Adrenal gland (tissue), 12 donors: ENCODE measurements around the gene ANKRD6. TPM values are rescaled to one million over a fixed set of nuclear protein-coding genes. Genes with fewer than 3 reads are reported as not detected.

Source experiments
- DNase-seq, 7 donors: peaks; one replicate each; pipeline ENCODE4 v3.0.0-alpha.2; 2019 to 2020
- H3K27ac ChIP-seq, 5 donors: fragments of 200-600 bp; sonication (generic) in 4 of 5; 1 replicate in 3 of 5; 2 replicates in 2 of 5; pipeline versions ENCODE4 v1.5.1 to v1.8.0; 2016 to 2020; ENCODE audit warnings: mild to moderate bottlenecking in 1 of 5
- H3K27me3 ChIP-seq: fragments of 200-600 bp; 2 replicates; pipeline ENCODE4 v1.8.0; 2021
- H3K36me3 ChIP-seq, 2 donors: fragments of 200-600 bp; replicated peaks in 1 of 2; 1 replicate in 1 of 2; 2 replicates in 1 of 2; pipeline versions ENCODE4 v1.5.1 to v1.8.0; 2018 to 2022
- H3K4me1 ChIP-seq, 2 donors: fragments of 200-600 bp; replicated peaks in 1 of 2; 1 replicate in 1 of 2; 2 replicates in 1 of 2; pipeline versions ENCODE4 v1.5.1 to v1.8.0; 2018 to 2021
- H3K4me3 ChIP-seq, 4 donors: fragments of 200-600 bp; sonication (generic) in 3 of 4; one replicate each; pipeline ENCODE4 v1.5.1; 2016 to 2018
- H3K9me3 ChIP-seq, 3 donors: fragments of 200-600 bp; sonication (generic) in 1 of 3; replicated peaks in 1 of 3; 1 replicate in 2 of 3; 2 replicates in 1 of 3; pipeline versions ENCODE4 v1.5.1 to v1.8.0; 2016 to 2021
- POLR2A ChIP-seq, 2 donors: fragments of 450-650 bp; IDR thresholded peaks; one replicate each; pipeline ENCODE4 v1.6.1; 2017; ENCODE audit warnings: antibody characterized with exemption in 2 of 2, mild to moderate bottlenecking in 2 of 2, moderate library complexity in 1 of 2
- WGBS, 4 donors: extraction: QIAGEN DNeasy Blood & Tissue Kit in 2 of 4; methylation state at CpG; one replicate each; pipeline versions ENCODE4 v1.1.5 to v1.1.7; 2013 to 2017; 5-methylcytosine and 5-hydroxymethylcytosine counted together
- intact Hi-C, 2 donors: fragments of 100-400 bp; cut with DNase I; formaldehyde crosslinking; loops; one replicate each; pipeline versions ENCODE4 v1.14.1 to v1.15.0; 2022 to 2023
- polyA plus RNA-seq, 3 donors: library from polyadenylated mRNA; stranded (reverse); fragments of 200-250 nt in 2 of 3; fragments of 350-450 nt in 1 of 3; fragmentation: Illumina TruSeq in 1 of 3; extraction: RNeasy Lipid Tissue Mini Kit (QIAGEN cat#74804) in 1 of 3; gene quantifications; one replicate each; pipeline ENCODE4 v1.2.3, GENCODE V29; 2013 to 2014
- total RNA-seq, 9 donors: library from RNA; depleted of rRNA in 4 of 9; stranded (reverse); fragments of >200 nt in 4 of 9; fragments of 120-200 nt in 1 of 9; fragmentation: NEBNext Ultra II Directional in 1 of 9; extraction: Animal tissue kit (Norgen Biotek cat#: 25700) in 1 of 9; gene quantifications; one replicate each; pipeline versions ENCODE4 v1.1.0 to v1.2.4, GENCODE V29; 2013 to 2023
- TF ChIP-seq, protein P1 (sequence below), 6 experiments: fragments of 450-650 bp in 4 of 6; fragments of 200-600 bp in 2 of 6; sonication (generic) in 1 of 6; IDR thresholded peaks; 1 replicate in 5 of 6; 2 replicates in 1 of 6; pipeline versions ENCODE4 v1.5.1 to v1.8.0; 2016 to 2021; ENCODE audit warnings: antibody characterized with exemption in 6 of 6, mild to moderate bottlenecking in 2 of 6, moderate library complexity in 1 of 6
- donor health status: healthy with polysubstance abuse.
- donor health status: Bipolar disorder and iron deficiency.
- donor health status: DM: yes; HTN: yes; CAD: no.
- donor health status: DM: no; HTN: no; CAD: no.
- donor health status: DM: no; HTN: no; CAD: no.
- donor health status: DM: yes; HTN: yes; CAD: no.

Gene ANKRD6
- total and polyA plus RNA-seq, 12 donors: 2.8 to 16.6 (median 7.7) TPM

DNA sequence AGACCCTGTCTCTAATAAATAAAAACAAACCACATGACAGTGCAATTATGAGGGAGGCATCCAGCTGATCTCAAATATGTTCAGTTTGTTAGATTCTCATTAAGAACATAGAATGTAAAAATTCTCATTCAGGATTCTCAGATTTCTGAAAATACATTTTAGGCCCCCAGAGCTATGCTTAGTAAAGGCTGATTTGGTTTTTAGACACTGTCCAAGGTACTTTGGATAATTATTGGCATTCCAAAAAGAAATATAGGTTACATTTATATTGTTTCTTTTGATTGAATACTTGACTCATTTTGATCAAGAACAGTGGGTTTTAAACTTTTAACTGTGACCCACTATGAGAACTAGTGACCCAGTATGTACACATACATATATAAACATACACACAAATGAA lies 55.5 kb downstream of the ANKRD6 start:
- TF ChIP-seq, protein P1, sequence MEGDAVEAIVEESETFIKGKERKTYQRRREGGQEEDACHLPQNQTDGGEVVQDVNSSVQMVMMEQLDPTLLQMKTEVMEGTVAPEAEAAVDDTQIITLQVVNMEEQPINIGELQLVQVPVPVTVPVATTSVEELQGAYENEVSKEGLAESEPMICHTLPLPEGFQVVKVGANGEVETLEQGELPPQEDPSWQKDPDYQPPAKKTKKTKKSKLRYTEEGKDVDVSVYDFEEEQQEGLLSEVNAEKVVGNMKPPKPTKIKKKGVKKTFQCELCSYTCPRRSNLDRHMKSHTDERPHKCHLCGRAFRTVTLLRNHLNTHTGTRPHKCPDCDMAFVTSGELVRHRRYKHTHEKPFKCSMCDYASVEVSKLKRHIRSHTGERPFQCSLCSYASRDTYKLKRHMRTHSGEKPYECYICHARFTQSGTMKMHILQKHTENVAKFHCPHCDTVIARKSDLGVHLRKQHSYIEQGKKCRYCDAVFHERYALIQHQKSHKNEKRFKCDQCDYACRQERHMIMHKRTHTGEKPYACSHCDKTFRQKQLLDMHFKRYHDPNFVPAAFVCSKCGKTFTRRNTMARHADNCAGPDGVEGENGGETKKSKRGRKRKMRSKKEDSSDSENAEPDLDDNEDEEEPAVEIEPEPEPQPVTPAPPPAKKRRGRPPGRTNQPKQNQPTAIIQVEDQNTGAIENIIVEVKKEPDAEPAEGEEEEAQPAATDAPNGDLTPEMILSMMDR (IDR thresholded peaks at IDR 0.05): no peak
- TF ChIP-seq POLR2A (IDR thresholded peaks at IDR 0.05): no peak
- no peaks in the 10 kb centered on the region for H3K36me3 ChIP-seq
- no peaks in the 10 kb centered on the region for H3K9me3 ChIP-seq
- peaks cover under 1 to 4% of the 10 kb centered on the region in 2 donors for H3K4me1 ChIP-seq
- H3K4me3 ChIP-seq: no peak overlapping the region
- no peak overlapping the region for H3K27ac ChIP-seq
- H3K27me3 ChIP-seq: no peaks in the 10 kb centered on the region
- DNase-seq: no peak
- intact Hi-C loops: no loop called here

- Histone ChIP-seq H3K27me3 (no peaks in the 10 kb centered on the region), H3K4me3 (no peak overlapping the region), H3K27ac (no peak overlapping the region), H3K9me3 (no peaks in the 10 kb centered on the region), H3K4me1 (no peaks in the 10 kb centered on the region), H3K36me3 (no peaks in the 10 kb centered on the region)
- intact Hi-C loops: no loop called here
- 49 to 65% (median 59%) methylated on average over 3 of the region's 3 CpGs for WGBS, 4 donors
- TF ChIP-seq, protein P1 (IDR thresholded peaks at IDR 0.05): no peak
- TF ChIP-seq POLR2A (IDR thresholded peaks at IDR 0.05): no peak
- DNase-seq: no peak
These were observed 56.1 kb downstream of the ANKRD6 start for GRCh38 chr6:89489078-89489477.

DNA sequence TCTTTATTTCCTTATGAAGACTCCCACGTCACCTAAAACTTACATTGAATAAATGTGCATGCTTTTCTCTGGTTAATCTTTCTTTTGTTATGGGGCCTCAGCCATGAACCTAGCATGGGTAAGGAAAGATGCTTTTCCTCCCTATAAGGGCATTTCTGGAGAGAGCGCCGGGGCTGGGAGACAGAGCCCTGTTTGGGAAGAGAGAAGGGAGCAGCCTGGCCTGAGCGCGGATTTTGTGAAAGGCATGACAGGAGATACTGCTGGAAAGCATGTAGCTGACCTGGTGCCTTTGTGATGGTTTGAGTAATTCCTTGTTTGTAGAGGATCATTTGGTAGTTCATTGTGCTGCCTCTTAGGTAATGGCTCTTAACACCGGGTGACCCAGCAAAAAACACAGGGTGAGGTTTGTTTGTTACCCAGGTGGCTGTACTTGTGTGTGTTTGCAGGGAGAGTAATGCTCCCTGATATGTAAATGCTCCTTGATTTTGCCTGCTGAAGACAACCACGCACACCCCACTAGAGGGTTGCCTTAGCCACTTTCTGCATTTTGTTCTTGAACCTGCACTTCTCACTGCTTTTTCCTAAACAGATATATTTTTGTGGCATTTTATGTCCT lies 59.2 kb downstream of the ANKRD6 start:
- intact Hi-C loops: no loop called here
- Histone ChIP-seq H3K4me3 (no peak overlapping the region), H3K27me3 (no peaks in the 10 kb centered on the region), H3K27ac (no peak overlapping the region), H3K4me1 (no peaks in the 10 kb centered on the region), H3K36me3 (no peaks in the 10 kb centered on the region), H3K9me3 (no peaks in the 10 kb centered on the region)
- 86 to 94% (median 93%) methylated on average over 7 of the region's 7 CpGs for WGBS, 4 donors
- DNase-seq: no peak
- TF ChIP-seq, protein P1 (IDR thresholded peaks at IDR 0.05): no peak
- TF ChIP-seq POLR2A (IDR thresholded peaks at IDR 0.05): no peak

DNA sequence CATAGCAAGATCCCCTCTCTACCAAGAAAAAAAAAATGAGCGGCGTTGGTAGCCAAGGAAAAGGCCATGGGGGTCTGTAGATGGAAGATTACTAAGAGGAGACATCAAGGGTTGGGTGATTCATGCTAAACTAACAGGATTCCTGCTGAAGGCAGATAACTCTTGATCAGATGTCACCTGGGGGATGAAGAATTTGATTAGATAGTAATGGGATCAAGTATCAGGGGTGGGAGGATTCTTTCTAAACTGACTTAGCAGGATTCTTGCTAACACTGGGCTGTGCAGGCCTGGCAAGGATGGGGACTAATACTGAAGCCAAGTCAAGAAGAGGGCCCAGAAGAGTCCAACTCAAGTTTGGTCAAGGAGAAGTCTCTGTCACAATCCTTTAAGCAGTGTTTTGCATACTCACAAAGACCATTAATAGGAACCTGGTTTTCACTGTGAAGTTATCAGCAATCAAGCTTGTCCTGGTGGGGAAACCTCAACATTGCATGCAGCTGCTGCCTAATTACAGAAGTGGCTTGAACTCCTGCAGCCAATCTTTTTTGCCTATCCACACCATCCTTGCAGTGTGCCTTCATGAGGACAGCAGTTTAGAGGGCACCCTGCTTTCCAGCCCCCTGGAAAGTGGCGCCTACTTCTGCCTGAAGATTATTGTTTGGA lies 61.3 kb downstream of the ANKRD6 start:
- 95 to 97% (median 96%) methylated on average over 3 of the region's 3 CpGs for WGBS, 4 donors
- intact Hi-C loops: no loop called here
- H3K27me3 ChIP-seq: no peaks in the 10 kb centered on the region

More for the DNA sequence above, 61.3 kb downstream of the ANKRD6 start:
- Histone ChIP-seq H3K4me1 (no peaks in the 10 kb centered on the region), H3K4me3 (no peak overlapping the region), H3K36me3 (no peaks in the 10 kb centered on the region), H3K27ac (no peak overlapping the region), H3K9me3 (no peaks in the 10 kb centered on the region)
- no peak for TF ChIP-seq POLR2A (IDR thresholded peaks at IDR 0.05)
- TF ChIP-seq, protein P1 (IDR thresholded peaks at IDR 0.05): no peak
- no peak for DNase-seq
